Endothelial cell (in vitro differentiated cells): ENCODE results near the gene CUL7. TPM values are rescaled to one million over a fixed set of nuclear protein-coding genes. Genes with fewer than 3 reads are reported as not detected.

ENCODE experiments used
- DNase-seq: peaks from one replicate; pipeline ENCODE4 v3.0.0; 2021; ENCODE audit warnings: low spot score
- H3K27ac Mint-ChIP-seq: one replicate; pipeline ENCODE4 v1.8.0; 2021; ENCODE audit warnings: mixed read lengths, inconsistent platforms; ENCODE audit not compliant: unreplicated experiment
- H3K27me3 Mint-ChIP-seq: one replicate; pipeline ENCODE4 v1.8.0; 2021; ENCODE audit warnings: mild to moderate bottlenecking, moderate library complexity, mixed read lengths, inconsistent platforms; ENCODE audit not compliant: unreplicated experiment
- H3K36me3 Mint-ChIP-seq: one replicate; pipeline ENCODE4 v1.8.0; 2021; ENCODE audit warnings: mild to moderate bottlenecking, low read depth, mixed read lengths, inconsistent platforms; ENCODE audit not compliant: unreplicated experiment
- H3K4me1 Mint-ChIP-seq: one replicate; pipeline ENCODE4 v1.8.0; 2021; ENCODE audit warnings: mild to moderate bottlenecking, mixed read lengths, inconsistent platforms; ENCODE audit not compliant: unreplicated experiment
- H3K4me3 Mint-ChIP-seq: one replicate; pipeline ENCODE4 v1.8.0; 2021; ENCODE audit warnings: mild to moderate bottlenecking, mixed read lengths, inconsistent platforms; ENCODE audit not compliant: unreplicated experiment
- H3K9me3 Mint-ChIP-seq: one replicate; pipeline ENCODE4 v1.8.0; 2021; ENCODE audit warnings: mixed read lengths, inconsistent platforms; ENCODE audit not compliant: unreplicated experiment
- CTCF ChIP-seq: fragments of 200-600 bp; sonication (generic); IDR thresholded peaks from one replicate; pipeline ENCODE4 v1.5.0; 2021; ENCODE audit warnings: antibody characterized with exemption; ENCODE audit not compliant: unreplicated experiment
- long read RNA-seq: library from polyadenylated mRNA; unstranded; transcript quantifications from one replicate; pipeline ENCODE4 v2.0.0, GENCODE V29; 2020; ENCODE audit not compliant: unreplicated experiment
- total RNA-seq: library from RNA; stranded (reverse); fragmentation: NEBNext Ultra II Directional; extraction: Animal tissue kit (Norgen Biotek cat#: 25700); gene quantifications from one replicate; pipeline ENCODE4 v1.2.1, GENCODE V29; 2021; ENCODE audit not compliant: unreplicated experiment

Gene CUL7
- 42.2 TPM for total RNA-seq
- long read RNA-seq, partial matches to known transcripts, result 2 of 2 reads
- long read RNA-seq, other reads (novel, unspliced or antisense), result 0 of 2 reads

- peak within 1 kb of the TSS; percentile 98 for H3K4me3 Mint-ChIP-seq
- peaks cover 15% of the 10 kb centered on the region for H3K27me3 Mint-ChIP-seq
- peaks cover 41% of the 10 kb centered on the region for H3K4me1 Mint-ChIP-seq
- H3K27ac Mint-ChIP-seq, result peak within 1 kb of the TSS; percentile 96
- no peak for TF ChIP-seq CTCF
- DNase-seq, result peak; percentile 85
- no peaks in the 10 kb centered on the region for H3K9me3 Mint-ChIP-seq
- peaks cover 43% of the 10 kb centered on the region for H3K36me3 Mint-ChIP-seq
Measured at GRCh38 chr6:43053545-43054205, at the start of gene CUL7. Gene CUL7 (minus strand): TSS chr6:43053851. CDS start chr6:43052788, 1,063 bp downstream.

GRCh38 chr6:43101497-43101896 is 47.8 kb upstream of the CUL7 start:
- H3K27ac Mint-ChIP-seq, result no peak overlapping the region
- H3K4me3 Mint-ChIP-seq, result no peak overlapping the region
- no peaks in the 10 kb centered on the region for H3K9me3 Mint-ChIP-seq
- no peak for TF ChIP-seq CTCF
- no peaks in the 10 kb centered on the region for H3K36me3 Mint-ChIP-seq
- H3K27me3 Mint-ChIP-seq, result no peaks in the 10 kb centered on the region
- H3K4me1 Mint-ChIP-seq, result peaks cover 17% of the 10 kb centered on the region
- DNase-seq, result no peak

- peak overlapping the region; percentile 67 for H3K27ac Mint-ChIP-seq
Measured at GRCh38 chr6:43097502-43097901, 43.9 kb upstream of the CUL7 start.

GRCh38 chr6:43097098-43097489 is 43.4 kb upstream of the CUL7 start:
- H3K4me3 Mint-ChIP-seq, result no peak overlapping the region
- DNase-seq, result no peak
- no peaks in the 10 kb centered on the region for H3K9me3 Mint-ChIP-seq
- H3K27ac Mint-ChIP-seq, result peak overlapping the region; percentile 50
- peak; percentile 12 for TF ChIP-seq CTCF
- peaks cover 48% of the 10 kb centered on the region for H3K4me1 Mint-ChIP-seq
- peaks cover 8% of the 10 kb centered on the region for H3K36me3 Mint-ChIP-seq
- H3K27me3 Mint-ChIP-seq, result no peaks in the 10 kb centered on the region

More at GRCh38 chr6:43097502-43097901, 43.9 kb upstream of the CUL7 start:
- Mint-ChIP-seq H3K27me3 (no peaks in the 10 kb centered on the region), H3K9me3 (no peaks in the 10 kb centered on the region), H3K36me3 (peaks cover 8% of the 10 kb centered on the region), H3K4me1 (peaks cover 48% of the 10 kb centered on the region), H3K4me3 (no peak overlapping the region)
- no peak for TF ChIP-seq CTCF
- no peak for DNase-seq

- peaks cover 48% of the 10 kb centered on the region for H3K4me1 Mint-ChIP-seq
- no peak for DNase-seq
- TF ChIP-seq CTCF, result no peak
- no peaks in the 10 kb centered on the region for H3K9me3 Mint-ChIP-seq
- peak overlapping the region; percentile 50 for H3K27ac Mint-ChIP-seq
- H3K4me3 Mint-ChIP-seq, result no peak overlapping the region
- H3K27me3 Mint-ChIP-seq, result no peaks in the 10 kb centered on the region
- H3K36me3 Mint-ChIP-seq, result peaks cover 8% of the 10 kb centered on the region
Measured at GRCh38 chr6:43096451-43097097, 42.9 kb upstream of the CUL7 start.
